HL-60/S4 (cell line): ENCODE results near the gene FTO.

Experiments used
- in situ Hi-C: fragments of 300-500 bp; cut with MboI; formaldehyde crosslinking; loops from 2 replicates; pipeline ENCODE4 v1.14.3; 2022; ENCODE audit warnings: low sequenced_read_pairs

Gene FTO

DNA sequence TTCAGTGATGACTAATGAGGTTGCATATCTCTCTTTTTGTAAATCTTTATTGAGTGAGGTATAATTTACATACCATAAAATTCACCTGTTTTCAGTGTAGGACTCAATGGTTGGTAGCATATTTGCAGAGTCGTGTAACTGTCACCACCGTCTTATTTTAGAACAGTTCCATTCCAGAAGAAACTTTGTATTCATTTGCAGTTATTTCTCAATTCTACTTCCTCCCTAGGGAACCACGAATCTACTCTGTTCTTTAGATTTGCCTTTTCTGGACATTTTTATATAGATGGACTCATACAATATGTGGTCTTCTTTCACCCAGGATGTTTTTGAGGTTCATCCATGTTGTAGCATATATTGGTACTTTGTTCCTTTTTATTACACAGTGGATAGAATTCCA is 3.7 kb downstream of the FTO start:
- in situ Hi-C loops: no loop called here

- in situ Hi-C loops: no loop called here
Measured at GRCh38 chr16:53708490-53708889, 4.5 kb downstream of the FTO start.

- in situ Hi-C loops: no loop called here
Measured at GRCh38 chr16:53711390-53711789, 7.4 kb downstream of the FTO start.

DNA sequence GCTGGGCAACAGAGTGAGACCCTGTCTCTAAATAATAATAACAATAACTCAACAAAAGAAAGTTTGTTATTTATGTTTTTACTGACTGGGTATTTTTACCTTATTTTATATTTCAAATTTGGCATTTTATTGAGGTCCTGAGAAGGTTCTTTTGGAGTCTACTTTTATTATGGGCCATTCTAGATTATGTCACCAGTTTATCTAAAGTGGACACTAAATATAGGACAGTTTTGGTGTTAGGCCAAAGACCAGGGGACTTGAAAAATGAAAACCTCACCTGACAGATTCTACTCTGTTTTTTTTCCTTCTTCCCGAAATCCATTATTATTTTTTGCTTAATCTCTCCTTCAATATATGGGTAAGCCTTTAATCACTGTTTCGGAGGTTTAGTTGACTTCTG is 8.1 kb downstream of the FTO start:
- in situ Hi-C loops: no loop called here

- in situ Hi-C loops: no loop called here
Measured at GRCh38 chr16:53713403-53714204, 9.6 kb downstream of the FTO start.

GRCh38 chr16:53714205-53715022 is 10.5 kb downstream of the FTO start:
- in situ Hi-C loops: no loop called here

DNA sequence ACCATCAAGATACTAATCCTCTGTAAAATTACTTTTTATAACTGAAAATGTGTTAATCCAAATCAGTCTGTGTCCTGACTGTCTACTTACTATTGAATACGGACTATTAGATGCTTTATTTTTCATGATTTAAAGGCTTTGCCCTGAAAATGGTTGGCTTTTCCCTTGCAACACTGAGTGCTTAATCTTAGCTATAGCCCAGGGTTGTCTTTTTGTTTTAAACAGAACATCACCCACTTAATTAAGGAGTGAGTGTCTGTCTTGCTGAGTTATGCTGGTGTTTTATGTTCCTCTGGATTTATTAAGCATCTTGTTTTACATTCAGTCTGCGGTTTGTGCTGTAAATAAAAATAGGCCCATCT is 11.0 kb downstream of the FTO start:
- in situ Hi-C loops: no loop called here

- in situ Hi-C loops: no loop called here
Measured at GRCh38 chr16:53717577-53717976, 13.6 kb downstream of the FTO start.

DNA sequence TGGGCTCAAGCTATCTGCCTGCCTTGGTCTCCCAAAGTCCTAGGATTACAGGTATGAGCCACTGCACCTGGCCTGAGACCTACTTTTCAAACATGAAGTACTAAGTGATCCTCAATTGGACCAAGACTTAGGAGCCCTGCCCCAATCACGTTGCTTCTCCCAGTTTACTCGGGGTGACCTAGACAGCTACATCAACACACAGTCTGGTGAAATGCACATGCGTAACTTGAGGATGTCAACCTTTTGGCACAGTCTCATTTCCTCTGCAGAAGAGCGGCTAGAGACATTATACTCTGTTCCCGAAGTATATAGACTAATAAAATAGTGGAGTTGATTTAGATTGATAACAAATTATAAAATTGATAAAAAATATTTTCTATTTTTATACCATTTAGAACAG is 17.1 kb downstream of the FTO start:
- in situ Hi-C loops: no loop called here

DNA sequence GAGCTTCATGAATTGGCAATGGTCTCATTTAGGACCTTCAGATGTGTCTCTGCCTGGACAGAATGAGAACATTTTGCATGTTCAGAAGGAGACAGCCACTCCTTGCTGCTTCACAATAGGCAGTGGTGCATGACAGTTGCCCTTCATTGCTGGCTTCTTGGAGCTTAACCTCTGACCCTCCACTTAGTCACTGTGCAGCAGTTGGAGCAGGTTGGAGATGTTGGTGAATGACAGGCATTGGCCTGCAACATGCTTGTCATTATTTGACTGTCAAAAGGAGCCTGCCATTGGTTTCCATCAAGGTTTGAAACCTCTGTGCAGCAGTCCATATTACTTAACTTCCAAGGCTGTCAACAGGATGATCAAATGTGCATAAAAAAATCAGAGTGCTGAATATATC is 22.7 kb downstream of the FTO start:
- in situ Hi-C loops: no loop called here

- in situ Hi-C loops: no loop called here
Measured at GRCh38 chr16:53730693-53731092, 26.7 kb downstream of the FTO start.

DNA sequence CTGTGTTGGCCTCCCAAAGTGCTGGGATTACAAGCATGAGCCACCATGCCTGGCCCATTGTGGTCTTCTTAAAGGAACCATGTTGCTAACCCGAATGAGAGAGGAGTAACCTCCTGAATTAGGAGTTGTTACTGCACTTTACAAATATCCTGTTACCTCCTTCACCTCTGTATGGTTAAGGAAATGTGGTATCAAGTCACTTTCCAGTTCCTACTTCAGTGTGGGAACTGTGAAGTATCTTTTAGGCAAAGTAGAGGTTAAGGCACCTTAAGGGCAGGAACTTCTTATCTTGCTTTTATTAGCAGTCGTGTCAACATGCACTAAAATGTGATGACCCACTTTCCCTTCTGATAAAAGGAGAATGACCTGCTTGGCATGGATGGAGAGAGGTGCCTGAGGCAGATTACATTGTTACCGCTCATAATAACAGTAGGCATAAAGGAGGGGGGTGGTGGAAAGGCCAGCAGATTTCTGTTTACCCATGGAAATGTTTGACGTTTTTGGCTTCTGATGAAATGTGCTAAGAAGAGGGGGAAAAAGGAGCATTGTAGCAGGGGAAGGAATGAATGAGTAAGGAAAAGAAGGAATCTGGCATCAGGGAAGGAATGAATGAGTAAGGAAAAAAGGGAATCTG is 28.5 kb downstream of the FTO start:
- in situ Hi-C loops: no loop called here

- in situ Hi-C loops: no loop called here
Measured at GRCh38 chr16:53734908-53735307, 31.0 kb downstream of the FTO start.

DNA sequence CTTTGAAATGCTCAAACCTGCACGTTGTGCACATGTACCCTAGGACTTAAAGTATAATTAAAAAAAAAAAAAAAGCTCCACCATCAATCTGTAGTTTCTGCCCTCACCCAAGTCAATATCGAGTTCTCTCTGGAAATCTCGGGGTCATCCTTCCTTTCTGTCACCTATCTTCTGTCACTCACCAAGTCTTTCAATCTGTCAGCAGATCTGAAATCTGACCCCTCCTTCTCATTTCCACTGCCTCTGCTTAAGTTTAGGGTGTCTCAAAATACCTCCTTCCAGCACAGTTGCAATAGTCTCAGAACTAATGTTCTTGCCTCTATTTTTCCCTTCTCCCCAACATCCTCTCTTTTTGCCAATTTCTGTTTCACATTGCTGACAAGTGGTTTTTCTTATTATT is 32.3 kb downstream of the FTO start:
- in situ Hi-C loops: no loop called here

GRCh38 chr16:53737552-53737951 is 33.6 kb downstream of the FTO start:
- in situ Hi-C loops: no loop called here

DNA sequence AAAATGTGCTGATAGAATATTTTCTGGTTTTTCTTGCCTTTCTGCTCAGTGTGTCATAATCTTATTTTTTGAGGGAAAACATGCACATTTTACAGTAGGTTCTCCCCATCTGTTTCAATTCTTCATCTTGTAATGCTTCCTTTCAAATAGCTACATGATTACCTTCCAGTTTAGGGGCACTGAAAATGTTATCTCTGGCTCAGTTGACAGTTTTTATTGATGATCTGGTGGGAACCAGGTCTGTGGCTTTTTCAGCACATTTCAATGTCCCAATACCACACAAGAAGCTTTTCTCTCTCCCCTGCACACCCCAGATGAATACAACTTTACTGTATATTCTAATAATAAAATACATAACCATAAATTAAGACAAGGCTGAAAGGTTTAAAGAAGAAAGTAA is 36.5 kb downstream of the FTO start:
- in situ Hi-C loops: no loop called here

DNA sequence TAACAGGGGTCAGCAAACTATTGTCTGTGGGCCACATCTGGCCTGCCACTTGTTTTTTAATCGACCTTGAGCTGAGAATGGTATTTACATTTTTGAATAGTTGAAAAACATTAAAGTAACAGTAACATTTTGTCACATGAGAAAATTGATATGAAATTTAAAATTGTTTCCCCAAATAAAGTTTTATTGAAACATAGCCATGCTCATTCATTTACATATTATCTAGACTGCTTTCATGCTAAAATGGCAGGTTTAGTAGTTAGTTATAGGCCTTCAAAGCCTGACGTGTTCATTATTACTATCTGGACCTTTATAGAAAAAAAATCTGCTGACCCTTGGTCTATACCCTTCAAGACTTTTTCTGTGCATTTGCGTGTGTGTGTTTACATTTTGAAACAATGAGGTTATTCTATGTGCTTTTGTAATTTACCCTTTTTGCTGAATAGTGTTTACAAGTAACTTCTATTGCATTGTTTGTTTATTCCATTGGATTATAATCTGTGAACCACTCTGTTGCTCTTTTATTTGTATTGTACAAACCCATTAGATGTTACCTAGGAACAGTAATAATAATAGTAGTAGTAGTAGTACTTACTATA is 37.1 kb downstream of the FTO start:
- in situ Hi-C loops: no loop called here

DNA sequence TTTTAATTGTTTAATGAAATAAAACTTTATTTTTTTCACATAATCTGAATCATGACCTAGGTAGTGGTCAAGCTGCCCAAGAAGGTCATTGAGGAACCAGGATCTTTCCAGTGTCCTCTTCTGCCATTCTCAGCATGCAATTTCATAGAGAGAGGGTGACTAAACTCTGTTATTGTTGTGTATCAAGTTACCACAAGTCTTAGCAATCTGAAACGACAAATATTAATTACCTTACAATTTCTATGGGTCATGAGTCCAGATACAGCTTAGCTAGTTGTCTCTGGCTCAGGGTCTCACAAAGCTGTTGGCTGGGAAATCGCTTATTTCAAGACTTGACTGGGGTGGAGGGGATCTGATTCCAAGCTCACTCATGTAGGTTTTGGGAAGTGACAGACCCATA is 37.6 kb downstream of the FTO start:
- in situ Hi-C loops: no loop called here

DNA sequence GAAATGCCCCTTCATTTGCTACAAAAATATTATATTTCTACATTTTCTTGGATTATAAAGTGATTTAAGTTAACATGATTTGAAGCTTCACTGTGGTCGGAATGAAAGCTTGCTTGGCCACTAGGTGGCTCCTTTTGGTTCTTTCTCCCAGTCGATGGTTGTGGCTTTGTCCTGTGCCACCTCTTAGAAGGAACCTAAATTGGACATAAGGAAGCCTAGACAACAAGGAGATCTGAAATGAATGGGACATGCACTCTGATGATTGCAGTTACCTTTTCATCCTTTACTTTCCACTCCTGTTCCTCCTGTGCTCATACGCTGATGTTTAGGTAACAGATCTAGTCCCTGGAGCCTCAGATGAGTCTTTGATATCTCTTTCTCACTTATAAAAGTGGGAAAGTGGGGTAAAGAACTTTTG is 39.2 kb downstream of the FTO start:
- in situ Hi-C loops: no loop called here

DNA sequence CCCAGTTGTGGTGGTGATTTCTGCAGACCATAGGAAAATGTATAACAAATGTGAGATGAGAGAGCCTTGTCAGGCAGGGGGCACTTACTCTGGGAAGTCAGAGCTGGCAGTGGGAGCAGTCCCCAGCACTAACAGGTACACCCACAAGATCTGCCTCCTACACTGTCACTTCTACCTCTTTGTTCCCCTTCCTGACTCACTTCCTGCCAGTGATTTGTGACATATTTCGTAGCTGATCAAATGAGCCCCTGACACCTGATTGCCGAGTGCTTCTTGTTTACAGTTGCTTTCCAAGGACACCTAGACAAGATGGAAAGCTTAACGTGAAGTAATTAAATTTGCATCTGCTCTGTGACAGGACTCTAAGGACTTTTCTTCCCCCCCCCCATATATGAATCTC is 40.5 kb downstream of the FTO start:
- in situ Hi-C loops: no loop called here

- in situ Hi-C loops: no loop called here
Measured at GRCh38 chr16:53745086-53745485, 41.1 kb downstream of the FTO start.
